Measurements from ENCODE around the gene EGFL7. TPM values are rescaled to one million over a fixed set of nuclear protein-coding genes. Genes with fewer than 3 reads are reported as not detected.

EGFL7 gene
- polyA plus RNA-seq (ENCODE audit: insufficient read length in 4 of 4): 10 to 100 TPM; 29.0 to 79.5 (median 44.5) TPM

- DNase-seq (ENCODE audit: low read depth in 4 of 4, low spot score in 3 of 4): no peak
Measured at GRCh38 chr9:136662656-136663581, at the start of gene EGFL7. Gene EGFL7, plus strand, starts transcription at chr9:136662916. Its CDS starts 5,367 bp downstream, at chr9:136668283.

DNA sequence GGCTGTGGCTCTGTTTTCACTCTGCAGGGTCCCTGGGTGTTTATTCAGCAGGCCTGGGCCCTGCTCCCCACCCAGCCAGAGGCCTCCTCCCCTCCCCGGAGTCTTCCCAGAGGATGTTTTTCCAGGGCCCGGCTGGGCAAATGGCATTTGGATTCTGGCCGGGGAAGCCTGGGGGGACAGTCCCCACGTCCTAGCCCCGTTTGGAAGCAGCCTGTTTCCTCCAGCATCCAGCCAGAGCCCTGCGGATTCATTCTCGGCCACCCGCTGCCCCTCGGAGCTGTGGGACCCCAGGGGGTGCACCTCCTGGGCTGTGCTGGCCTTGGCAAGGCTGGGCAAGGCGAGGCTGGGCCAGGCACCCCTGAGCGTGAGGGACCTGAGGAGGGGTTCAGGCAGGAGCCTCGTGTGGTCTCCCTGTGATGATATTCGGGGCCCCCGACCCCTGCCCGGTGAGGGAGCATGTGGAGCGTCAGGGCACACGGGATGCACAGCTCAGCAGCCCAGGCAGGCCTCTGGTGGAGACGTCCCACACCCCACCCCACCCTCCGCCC lies 48.8 kb upstream of the EGFL7 start:
- DNase-seq (ENCODE audit: low read depth in 4 of 4, low spot score in 3 of 4): no peak

DNA sequence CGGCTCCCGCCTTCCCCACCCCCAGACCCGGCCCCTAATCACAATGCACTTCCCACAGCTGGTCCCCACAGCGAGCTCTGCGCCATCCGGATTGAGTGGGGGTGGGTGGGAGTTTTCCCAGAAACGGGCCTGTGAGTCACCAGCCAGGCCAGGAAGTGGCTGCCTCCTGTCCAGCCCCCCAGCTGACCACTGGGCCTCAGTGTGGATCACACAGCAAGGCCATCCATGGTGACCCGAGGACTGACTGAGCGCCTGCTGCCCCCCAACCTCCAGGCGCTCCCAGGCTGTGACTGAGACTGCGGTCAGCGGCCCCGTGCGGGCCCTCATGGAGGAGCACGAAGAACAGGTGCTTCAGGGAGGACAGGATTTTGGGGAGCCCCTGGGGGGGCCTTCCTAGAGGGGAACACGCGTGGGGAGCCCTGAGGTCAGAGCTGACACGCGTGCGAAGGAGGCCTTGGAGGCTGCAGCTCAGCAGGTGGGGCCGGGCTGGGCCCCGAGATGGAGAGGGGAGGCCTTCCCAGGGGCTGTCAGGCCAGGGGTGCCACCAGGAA lies 48.3 kb upstream of the EGFL7 start:
- no peak for DNase-seq (ENCODE audit: low read depth in 4 of 4, low spot score in 3 of 4)

- DNase-seq (ENCODE audit: low read depth in 4 of 4, low spot score in 3 of 4): no peak
Measured at GRCh38 chr9:136614967-136615623, 47.6 kb upstream of the EGFL7 start.

DNA sequence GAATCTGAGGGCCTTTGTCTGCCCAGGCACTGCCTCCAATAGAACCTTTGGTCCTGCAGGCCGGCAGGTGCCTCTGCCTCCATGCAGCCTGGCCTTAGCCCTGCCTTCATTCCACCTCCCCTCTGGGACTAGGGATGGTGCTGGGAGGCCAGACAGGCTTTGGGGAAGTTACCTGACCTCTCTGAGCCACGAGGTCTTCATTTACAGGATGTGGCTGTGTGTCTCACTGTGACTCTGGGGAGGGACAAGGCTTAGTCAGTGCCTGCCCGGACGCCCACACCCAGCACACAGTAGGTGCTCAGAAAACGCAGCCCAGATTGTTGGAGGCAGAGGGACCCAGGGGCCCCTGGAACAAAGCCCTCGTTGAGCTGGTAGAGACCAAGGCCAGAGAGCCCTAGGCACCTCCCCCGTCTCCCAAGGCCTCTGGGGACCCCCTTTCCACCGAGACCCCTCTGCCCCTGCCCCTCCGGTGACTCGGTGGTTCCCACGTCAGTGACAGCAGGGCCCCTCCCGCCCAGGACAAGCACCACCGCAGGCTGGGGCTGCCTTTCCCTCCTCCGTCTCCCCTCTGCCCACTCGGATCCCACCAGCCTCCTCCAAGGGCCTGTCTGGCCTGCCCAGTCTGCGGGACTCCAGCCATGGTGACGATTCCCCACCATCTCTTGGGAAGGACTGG lies 46.9 kb upstream of the EGFL7 start:
- DNase-seq (ENCODE audit: low read depth in 4 of 4, low spot score in 3 of 4): no peak

- no peak for DNase-seq (ENCODE audit: low read depth in 4 of 4, low spot score in 3 of 4)
Measured at GRCh38 chr9:136616307-136616635, 46.4 kb upstream of the EGFL7 start.

- no peak for DNase-seq (ENCODE audit: low read depth in 4 of 4, low spot score in 3 of 4)
Measured at GRCh38 chr9:136616948-136617695, 45.6 kb upstream of the EGFL7 start.

DNA sequence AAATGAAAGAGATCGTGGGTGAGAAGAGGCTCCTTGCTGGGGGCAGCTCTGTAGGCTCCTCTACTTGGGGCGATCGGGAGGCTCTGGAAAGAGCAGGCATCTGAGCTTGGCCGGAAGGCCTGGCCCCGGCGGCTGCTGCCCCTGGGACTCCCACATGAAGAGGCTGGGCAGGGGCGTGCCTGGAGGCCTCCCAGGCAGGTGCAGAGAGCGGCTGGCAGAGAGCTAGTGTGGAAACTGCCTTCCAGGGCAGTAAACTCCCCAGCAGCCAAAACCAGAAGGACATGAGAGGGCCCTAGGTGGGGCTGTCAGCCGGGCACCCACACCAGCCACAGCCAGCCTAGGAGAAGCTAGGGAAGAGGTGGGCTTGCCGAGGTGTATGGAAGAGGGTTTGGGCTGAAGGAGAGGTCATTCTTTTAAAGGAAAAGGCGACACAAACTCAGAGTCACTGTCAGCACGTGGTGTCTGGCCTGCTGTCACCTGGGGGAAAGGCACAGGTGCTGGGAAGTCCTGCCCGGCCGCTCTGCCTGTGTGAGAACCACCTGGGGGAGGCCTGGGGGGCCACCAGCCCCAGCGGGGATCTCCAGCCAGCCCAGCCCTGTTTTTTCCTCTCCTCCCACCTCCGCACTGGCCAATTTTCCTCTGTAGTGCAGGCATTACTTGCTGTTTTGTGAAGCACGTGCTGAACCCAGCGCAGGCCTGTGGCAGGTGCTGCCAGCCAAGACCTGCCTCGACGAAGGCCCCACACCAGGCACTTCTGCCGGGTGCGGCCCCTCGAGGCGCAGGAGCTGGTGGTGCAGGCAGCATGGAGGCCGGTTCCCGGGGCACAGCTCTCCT lies 44.8 kb upstream of the EGFL7 start:
- no peak for DNase-seq (ENCODE audit: low read depth in 4 of 4, low spot score in 3 of 4)

DNA sequence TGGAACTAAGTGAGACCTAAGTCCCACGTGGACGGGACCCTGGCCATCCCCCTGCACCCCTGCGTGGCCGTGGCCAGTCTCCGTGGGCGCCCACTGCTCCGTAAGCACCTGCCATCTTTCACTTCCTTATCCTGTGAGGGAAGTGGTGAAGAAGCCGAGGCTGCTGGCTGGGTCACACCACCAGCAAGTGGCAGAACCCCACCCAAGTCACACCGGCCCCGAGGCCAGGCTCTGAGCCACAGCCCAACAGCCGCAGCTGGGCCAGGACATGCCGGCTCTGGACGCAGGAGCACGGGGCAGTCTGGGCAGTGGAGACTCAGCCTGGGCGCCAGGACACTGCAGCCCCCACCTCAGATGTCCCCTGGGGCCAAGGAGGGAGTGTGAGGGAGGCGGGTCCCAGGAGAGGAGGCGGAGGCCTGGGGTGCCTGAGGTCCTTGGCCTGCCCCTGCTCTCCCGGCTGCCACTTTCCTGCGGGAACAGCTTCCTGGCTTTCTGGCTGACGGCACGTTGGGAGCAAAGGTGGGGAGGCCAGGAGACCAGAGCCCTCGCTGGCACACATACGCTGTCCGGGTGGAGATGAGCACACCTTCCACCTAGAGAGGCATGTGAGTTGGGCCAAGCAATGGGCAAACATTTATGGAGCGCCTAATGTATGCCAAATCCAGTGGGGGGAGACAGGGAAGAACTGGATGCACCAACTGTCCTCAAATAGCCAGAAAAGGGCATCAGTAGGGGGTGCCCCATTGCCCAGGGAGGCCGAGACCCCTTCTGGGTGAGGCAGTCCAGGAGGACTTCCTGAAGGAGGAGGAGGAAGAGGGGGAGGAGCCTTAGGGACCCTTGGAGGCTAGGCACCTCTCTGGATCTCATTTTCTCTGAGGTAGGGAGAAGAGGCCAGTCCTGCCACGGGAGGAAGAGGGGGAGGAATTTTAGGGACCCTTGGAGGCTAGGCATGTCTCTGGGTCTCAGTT lies 43.9 kb upstream of the EGFL7 start:
- DNase-seq (ENCODE audit: low read depth in 4 of 4, low spot score in 3 of 4): no peak

- DNase-seq (ENCODE audit: low read depth in 4 of 4, low spot score in 3 of 4): no peak
Measured at GRCh38 chr9:136619742-136620440, 42.8 kb upstream of the EGFL7 start.

DNA sequence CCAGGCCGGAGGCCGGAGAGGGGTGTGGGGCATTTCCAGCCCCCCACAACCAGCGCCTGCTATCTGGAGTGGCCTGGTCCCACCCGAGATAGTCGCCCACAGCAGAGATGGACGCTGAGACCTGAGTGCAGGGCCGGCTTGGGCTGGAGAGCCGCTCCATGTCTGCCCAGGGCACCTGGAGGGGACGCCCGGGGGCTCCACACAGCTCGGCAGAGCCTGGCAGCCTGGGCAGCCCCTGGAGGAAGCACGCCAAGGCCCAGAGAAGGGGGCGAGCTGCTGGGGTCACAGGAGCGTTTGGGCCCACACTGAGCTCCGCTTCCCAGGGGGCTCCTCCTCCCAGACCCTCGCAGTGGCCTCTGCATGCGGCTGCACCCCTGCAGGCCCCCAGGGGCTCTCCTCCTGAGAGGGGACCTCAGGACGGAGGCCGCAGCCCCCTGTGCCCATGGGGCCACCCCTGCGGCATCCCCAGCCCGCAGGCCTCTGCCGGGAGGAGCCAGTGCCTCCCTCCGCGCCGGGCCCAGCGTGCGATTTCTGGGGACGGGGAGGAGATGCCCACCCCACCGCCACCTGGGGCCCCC lies 42.2 kb upstream of the EGFL7 start:
- DNase-seq (ENCODE audit: low read depth in 4 of 4, low spot score in 3 of 4): no peak

DNA sequence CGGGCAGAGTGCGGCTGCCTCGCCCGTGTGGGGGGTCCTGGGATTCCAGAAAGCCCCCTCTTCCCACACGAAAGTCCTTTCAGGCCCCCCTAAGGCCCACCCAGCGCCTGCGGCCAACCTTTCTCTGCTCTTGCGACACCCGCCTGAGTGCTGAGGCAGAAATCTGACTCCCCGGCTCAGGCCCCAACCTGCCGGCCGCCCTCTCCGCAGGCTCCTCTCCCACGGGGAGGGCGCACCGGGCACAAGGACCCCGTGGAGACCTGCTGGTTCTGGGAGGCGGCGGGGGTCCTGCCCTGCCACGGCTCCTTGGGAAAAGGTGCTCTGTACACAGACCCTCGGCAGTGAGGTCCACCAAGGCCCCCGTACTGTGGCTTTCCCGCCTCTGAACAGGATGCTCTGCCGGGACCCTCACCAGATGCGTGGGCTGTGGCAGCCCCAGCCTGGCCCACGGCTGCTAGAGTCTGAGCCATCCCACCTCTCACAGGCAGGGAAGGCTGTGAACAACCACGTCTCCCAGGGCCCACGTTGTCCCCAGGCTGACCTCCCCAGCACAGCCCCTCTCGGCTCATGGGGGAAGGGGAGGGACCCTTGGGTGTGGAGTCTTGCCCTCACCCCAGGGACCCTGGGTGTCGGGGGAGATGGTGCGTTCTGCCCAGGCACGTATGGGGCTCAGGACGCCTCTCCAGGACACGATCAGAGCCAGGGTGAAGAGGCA lies 41.5 kb upstream of the EGFL7 start:
- DNase-seq (ENCODE audit: low read depth in 4 of 4, low spot score in 3 of 4): no peak

DNA sequence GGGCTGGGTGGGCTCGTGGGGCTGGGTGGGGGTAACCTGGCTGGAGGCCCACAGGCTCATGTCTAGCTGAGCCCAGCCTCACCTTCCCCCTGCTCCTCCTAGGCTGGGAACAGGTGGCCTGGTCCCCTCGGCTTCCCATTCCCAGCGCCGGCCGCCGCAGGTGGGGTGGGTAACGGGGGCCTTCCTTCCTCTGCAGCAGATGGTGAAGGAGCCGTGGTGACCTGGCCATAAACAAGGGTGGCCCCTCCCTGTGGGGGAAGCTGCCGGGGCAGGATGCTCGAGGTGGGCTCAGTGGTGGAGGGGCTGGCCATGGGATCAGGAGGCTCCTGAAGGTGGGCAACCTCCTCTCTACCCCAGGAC lies 41.0 kb upstream of the EGFL7 start:
- no peak for DNase-seq (ENCODE audit: low read depth in 4 of 4, low spot score in 3 of 4)

- DNase-seq (ENCODE audit: low read depth in 4 of 4, low spot score in 3 of 4): no peak
Measured at GRCh38 chr9:136622538-136622948, 40.2 kb upstream of the EGFL7 start.

DNA sequence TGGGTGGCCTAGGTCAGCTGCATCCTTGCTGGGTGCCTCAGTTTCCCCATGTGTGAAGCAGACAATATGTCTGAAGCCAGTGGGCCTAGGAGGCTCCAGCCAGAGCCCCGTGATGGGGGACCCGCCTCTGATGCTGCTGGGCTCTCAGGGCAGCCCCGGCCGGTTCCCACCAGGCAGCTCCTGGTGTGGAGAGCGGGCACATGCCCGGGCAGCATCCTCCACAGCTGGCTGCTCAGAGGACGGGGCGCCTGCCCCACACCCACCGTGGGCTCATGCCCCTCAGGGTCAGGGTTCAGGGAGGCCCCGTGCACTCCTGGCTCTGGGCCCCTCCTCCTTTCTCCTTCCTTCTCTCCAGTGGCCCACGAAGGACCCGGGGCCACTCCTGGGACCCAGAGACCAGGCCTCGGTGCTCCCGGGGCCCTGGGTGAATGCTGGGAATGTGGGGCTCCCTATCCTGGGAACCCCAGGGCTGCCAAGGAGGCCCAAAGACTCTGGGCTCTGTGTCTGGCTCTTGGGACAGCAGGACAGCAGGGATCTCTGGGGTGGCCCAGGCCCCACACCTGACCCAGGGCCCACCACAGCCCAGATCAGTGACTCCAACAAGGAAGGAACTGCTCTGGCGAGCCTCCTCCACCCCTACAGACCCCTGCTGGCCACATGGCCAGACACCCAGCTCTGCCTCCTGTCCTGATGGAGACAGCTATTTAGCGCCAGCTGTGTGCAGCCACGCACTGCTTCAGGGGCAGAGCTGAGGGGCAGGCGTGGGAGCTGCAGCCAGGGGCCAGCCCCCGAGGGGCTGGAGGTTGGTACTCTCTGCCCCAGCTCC lies 39.5 kb upstream of the EGFL7 start:
- no peak for DNase-seq (ENCODE audit: low read depth in 4 of 4, low spot score in 3 of 4)

DNA sequence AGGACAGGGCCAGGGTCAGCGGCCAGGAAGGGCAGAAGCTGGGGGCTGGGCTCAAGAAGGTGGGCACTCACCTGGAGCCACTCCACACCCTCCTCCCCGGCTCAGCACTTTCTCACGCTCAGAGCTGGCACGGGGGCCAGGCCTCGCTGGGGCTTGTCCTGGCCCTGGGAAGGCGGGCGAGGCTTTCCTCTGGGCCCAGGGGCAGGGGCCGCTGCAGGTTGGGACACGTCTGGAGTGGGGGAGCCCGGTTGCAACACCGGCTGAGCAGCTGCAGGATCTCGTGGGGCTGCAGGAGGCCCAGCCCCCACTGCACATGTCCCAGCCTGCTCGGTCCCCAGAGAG lies 38.9 kb upstream of the EGFL7 start:
- DNase-seq (ENCODE audit: low read depth in 4 of 4, low spot score in 3 of 4): no peak
